GM18868 (cell line): ENCODE data around the gene CLIC3.

ENCODE experiments used
- ATAC-seq: cut with Tn5 transposase; IDR thresholded peaks from one replicate; pipeline ENCODE4 v1.9.1; 2021; ENCODE audit warnings: mild to moderate bottlenecking, moderate library complexity; ENCODE audit not compliant: unreplicated experiment

CLIC3 gene

DNA sequence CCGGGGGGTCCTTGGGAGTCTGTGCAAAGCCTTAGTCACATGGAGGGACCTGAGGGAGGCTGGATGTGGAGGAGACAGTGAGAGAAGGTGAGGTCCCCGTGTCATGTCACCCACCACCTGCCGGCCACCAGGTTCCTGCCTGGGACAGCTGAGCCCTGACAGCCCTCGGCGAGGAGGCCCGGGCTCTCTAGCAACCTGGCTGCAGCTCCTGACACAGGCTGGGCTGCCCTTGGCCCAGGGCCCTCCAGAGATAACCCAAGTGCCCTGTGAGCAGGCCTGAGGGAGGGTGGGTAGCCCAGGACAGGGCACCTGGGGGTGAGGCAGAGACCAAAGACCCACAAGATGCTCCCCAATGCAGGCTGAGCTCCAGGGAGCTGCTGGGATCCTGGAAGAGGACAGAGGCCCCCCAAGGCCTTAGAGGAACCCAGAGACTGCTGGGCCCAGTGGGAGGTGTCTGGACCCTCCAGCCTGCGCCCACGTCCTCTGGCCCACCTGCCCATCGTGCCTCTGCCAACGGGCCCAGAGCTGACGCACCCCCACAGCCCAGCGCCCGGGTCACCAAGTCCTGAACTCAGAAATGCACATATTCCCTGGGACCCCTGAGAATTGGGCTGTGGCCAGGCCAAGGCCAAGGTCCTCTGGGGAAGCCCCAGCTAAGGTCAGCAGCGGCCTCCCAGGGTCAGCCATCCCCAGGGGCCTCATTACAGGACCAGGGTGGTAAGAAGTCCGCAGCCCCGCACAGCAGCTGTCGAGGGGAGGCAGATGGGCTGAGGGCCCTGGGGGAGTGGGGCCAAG, 27.8 kb downstream of the CLIC3 start:
- ATAC-seq = no peak

DNA sequence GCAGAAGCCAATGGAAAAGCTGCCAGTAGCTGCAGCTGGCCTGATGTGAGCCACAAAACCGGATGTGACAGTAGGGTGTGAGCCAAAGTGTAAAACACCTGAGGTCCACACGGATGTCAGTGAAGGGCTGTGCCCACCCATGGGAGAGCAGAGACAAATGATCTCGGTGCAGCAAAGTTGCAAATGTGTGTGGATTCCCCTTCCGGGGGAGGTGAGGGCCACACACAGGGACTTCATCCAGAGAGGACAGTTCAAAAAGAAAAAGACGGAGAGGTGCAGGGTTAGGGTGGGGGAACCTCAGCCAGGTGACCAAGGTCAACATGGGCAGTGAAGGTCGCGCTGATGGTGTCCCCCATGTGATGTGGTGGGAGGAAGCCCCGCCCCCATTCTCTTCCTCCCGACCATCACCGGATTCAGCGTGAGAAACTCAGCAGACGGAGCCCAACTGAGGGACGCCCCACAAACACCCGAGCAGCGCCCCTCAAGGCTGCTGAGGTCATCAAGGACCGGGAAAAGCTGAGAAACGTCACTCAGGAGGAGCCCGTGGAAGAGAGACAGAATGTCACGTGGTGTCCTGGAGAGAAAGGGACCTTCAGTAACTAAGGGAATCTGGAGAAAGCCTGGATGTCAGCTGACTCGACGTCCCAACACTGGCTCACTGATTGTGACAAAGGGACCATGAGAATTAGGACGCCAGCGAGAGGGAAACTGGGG, 30.4 kb downstream of the CLIC3 start:
- no peak for ATAC-seq

DNA sequence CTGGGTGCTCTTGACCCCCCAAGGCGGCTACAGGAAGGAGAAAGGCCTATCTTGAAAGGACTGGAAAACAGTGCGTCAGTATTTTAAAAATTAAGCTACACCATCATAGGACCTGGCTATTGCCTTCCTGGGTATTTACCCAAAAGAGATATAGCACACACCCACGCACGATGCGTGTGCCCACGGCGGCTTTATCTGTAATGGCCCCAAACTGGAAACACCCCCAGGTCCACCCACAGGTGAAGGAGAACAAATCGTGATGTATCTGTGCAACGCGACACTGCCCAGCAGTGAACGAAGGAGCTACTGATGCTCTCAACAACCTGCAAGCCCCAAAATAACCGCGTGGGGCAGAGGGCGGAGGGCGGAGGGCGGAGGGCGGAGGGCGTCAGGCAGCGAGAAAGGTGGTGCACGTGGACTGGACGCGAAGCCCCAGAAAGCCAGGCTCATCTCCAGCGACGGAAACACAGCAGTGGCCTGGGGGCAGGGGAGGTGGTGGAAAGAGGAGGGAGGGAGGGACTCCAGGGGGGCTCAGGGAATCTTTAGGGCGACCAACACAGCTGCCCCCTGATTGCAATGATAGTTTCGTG, 31.4 kb downstream of the CLIC3 start:
- ATAC-seq = no peak

DNA sequence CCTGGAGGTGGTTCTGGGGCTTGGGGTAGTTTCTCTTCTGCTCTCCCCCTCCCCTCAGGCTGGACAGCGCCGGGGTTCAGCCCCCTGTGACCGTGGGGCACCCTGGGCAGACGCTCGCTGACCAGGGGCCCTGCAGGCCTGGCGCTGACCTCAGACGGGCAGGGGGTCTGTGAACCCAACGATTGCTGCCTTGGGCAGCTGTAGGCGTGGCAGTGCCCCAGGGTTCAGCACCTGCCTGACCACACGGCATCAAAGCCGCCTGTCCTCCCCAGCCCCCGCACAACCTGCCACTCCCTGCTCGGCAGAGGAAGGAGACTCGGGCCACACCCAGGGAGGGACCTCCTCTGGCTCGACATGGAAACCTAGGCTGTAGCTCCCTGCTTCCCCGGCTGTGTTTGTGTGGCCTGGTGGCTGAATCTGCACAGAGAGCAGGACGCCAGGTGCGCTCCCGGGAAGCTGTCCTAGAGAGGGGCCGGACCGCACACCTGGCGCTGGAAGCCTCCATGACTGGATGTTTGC, 32.1 kb downstream of the CLIC3 start:
- ATAC-seq = no peak

DNA sequence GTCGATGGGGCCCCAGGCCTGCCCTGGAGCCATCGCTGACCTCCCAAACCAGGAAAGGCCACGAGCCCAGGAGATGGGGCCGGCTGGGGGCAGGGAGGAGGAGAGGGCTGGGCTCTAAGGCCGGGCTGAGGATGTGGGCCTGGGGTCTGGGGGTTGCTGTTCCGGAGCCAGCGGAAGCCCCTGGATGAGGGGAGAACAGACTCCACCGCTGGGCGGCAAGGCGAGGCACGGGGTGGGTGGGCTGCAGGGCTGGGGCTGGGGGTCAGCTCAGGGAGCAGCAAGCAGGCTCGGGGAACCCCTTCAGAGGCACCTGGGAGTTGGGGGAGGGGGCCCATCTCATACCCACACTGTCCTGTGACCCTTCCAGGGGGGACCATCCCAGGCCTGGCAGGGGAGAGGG, 32.6 kb downstream of the CLIC3 start:
- ATAC-seq = no peak

DNA sequence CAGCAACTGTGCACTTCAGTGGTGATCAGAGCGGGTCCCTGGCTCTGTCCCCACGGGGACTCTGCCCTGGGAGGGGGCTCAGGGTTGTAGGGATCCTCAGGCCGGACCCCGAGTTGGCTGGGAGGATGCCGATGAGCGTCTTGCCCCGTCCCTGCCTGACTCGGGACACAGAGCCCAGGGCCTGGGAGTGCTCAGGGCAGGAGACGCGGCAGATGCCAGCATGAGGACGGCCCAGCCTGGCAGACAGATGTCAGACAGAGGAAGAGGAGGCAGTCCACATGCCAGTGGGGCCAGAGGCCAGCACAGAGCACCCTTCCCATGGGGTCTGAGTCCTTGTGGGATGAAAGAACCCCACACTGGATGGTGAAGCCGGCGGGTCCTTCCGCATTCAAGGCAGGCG, 33.0 kb downstream of the CLIC3 start:
- ATAC-seq = no peak

DNA sequence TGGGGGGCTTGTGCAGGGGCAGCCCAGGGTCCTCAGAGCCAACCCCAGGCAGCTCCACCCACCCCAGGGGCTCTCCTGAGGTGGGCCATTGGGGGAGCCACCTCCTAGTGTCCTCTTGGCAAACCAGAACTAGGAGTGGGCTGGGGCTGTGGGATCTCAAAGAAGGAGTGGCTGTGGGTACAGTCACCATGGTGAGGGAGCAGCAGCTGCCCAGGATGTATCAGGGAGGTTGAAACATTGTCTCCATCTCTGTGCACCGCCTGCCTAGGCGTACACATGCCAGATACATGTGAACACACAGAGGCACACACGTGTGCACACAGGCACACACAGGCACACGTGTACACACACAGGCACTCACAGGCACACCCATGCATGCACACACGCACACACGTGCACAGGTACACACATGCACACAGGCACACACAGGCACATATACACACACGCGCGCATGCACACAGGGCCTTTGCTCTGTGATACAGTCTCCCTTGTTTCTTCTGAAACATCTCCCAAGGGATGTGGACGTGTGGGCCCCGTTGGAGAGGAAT, 33.6 kb downstream of the CLIC3 start:
- ATAC-seq = no peak

DNA sequence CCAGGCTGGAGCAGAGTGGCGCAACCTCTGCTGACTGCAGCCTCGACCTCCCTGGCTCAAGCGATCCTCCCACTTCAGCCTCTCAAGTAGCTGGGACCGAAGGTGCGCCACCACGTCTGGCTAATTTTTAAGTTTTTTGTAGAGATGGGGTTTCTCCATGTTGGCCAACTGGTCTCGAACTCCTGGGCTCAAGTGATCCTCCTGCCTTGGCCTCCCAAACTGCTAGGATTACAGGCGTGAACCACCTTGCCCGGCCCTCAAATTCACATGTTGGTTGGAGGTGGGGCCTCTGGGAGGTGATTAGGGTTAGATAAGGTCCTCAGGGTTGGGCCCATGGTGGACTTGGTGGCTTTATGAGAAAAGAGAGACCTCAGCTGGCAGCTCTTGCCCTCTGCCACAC, 34.2 kb downstream of the CLIC3 start:
- no peak for ATAC-seq

DNA sequence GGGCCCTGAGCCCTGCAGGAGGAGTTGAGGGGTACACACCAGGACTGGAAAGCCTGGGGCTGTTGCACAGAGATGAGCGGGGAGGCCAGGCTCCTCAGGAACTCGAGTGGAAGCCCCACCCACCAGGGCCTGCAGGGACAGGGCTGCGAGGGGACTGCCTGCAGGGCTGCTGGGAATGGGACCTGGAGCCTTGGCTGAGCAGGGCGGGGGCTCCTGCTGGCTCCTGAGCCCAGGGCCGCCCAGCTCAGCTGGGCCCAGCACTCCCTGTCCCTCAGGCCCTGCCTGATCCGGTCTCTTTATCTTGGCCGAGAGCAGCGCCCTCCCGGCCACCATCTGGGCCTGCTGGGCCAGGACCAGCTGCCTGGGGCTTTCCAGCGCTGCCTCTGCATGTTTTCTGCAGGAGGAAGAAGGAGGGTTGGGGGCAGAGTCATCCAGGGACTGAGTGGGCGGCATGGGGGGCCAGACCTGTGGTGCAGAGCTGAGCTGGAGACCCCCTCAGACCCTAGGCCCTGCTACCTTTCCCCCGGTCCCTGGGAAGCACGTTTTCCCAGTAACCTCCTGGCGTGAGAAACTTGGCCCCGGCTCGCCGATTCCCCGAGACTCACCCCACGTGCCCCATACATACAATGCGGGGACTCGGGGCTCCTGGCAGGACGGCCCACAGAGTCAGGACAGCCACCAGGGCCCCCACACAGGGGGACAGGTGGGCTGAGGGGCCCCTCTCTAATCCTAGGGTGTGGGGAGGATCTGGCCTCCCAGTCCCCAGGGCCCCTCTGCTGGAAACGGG, 34.9 kb downstream of the CLIC3 start:
- ATAC-seq = no peak

DNA sequence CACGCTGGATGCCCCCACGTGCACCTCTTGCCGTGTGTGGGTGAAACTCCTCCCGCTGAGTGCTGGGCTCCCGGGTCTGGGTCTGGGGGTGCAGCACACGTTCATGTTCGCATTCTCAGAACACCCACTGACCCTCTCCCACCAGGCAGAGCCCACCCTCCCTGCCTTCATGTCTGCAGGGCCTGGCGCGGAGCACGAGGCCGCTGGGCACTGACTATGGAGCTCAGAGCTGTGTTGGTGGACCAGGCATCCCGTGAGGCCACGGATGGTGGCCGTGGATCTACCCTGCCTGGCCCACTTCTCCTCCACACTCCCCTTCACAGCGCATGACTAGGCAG, 35.5 kb downstream of the CLIC3 start:
- ATAC-seq = no peak

DNA sequence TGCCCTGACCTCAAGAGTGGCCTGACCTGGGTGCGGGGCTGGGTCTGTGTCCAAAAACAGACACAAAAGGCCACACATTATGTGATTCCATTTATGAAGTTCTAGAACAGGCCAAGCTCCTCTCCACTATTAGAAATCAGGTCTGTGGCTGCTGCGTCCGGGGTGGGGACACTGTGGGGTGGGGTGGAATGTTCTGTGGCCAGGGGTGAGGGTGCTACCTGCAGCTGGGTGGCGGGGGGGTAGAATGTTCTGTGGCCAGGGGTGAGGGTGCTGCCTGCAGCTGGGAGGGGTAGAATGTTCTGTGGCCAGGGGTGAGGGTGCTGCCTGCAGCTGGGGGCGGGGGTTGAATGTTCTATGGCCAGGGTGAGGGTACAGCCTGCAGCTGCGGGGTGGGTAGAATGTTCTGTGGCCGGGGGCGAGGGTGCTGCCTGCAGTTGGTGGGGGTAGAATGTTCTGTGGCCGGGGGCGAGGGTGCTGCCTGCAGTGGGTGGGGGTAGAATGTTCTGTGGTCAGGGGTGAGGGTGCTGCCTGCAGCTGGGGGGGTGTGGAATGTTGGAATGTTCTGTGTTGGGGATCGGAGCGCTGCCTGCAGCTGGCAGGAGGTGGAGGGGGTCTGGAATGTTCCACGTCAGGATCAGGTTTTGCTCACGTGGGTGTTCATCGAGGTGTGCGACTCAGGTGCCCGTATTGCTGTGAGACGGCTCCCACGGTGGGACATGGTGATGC, 36.0 kb downstream of the CLIC3 start:
- ATAC-seq = no peak

DNA sequence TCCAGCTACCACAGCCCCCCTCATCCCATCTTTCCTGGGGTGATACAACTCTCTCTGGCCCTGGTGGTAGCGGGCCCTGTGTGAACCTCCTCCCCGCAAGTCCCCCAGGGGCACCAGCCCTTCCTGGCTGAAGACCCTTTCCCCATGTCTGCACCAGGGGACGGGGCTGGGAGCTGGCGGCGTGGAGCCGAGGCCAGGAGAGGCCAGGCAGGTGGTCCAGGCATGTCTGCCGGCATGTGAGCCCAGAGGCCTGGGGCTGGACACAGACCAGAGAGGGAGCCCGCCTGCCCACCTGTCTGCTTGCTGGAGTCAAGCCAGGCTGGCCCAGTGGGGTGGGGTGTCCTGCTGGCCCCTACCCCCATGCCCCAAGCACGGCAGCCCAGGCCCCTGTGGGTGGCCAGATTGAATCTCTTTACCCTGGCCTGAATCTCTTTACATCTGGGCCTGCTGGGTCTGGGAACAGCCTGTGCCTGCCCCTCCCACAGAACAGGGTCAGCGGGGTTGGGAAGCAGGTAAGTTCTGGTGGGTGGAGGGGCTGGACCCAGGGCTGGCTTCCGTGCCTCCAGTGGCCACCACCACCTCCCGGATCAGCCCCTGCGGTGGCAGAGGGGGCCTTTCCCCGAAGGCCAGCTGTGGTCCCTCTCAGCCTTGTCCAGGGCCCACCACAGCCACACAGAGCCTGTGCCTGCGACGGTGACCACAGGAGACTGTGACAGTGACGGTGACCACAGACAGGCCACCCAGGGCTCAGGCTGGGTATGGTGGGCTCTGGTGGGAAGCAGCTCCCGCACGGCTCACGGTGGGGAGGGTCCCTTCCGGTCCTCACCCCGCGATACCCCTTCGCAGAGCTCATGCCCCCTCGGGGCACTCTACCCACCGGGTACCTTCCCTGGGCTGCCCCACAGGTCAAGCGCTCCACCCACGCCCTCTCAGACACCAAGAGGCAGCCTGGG, 37.2 kb downstream of the CLIC3 start:
- ATAC-seq = no peak

DNA sequence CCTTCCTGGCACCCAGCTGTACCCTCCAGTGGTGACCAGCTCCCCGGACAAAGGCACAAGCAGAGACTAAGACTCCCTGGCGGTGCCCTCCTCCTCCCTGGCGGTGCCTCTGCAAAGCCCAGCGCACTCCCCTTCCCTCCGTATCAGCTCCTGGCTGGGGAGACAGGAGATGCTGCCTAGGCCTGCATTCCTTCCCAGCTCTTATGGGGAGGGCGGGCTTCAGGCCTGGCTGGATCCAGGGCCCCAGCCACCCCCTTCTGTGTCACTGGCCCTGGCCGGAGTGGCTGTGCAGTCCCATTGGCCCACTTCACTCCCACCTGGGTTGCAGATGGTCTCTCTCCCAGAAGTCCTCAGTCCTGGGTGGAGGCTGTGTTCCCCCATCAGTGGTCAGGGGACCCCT, 37.9 kb downstream of the CLIC3 start:
- ATAC-seq = no peak

DNA sequence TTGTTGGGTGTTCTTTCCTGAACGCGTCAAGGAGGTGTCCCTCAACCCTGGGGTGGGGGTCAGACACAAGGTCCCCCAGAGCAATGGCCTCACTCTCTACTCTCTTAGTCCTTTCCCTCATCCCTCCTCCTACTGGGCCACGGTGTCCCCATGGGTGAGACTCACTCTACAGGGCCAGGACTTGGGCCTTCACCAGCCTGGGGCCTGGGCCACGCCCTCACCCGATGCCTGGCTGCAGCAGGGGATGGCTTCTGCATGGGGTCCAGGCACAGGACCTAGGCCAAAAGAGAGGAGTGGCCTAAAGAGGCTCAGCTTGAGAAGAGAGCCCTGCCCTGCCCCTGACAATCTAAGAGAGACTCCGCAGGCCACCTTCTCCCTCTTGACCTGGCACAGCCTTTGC, 38.5 kb downstream of the CLIC3 start:
- no peak for ATAC-seq

DNA sequence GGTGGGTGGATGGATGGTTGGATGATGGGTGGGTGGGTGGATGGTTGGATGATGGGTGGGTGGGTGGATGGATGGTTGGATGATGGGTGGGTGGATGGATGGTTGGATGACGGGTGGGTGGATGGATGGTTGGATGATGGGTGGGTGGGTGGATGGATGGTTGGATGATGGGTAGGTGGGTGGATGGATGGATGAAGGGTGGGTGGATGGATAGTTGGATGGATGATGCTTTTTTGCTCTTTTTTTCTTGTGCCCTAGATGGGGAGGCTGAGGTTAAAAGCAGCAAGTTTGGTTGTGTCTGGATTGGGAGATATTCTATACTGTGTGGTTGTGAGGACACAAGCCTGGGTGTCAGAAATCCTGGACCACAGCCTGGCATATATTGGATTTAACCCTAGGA, 38.9 kb downstream of the CLIC3 start:
- ATAC-seq = no peak

DNA sequence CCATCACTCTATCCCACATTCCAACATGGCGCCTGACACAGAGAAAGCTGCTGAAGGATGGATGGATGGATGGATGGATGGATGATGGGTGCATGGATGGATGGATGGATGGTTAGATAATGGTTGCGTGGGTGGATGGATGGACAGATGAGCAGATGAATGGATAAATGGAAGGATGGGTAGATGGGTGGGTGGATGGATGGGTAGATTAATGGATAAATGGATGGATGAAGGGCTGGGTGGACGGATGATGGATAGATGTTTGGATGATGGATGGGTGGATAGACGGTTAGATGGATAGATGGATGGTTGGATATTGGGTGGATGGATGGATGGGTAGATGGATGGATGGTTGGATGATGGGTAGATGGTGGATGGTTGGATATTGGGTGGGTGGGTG, 39.8 kb downstream of the CLIC3 start:
- no peak for ATAC-seq

DNA sequence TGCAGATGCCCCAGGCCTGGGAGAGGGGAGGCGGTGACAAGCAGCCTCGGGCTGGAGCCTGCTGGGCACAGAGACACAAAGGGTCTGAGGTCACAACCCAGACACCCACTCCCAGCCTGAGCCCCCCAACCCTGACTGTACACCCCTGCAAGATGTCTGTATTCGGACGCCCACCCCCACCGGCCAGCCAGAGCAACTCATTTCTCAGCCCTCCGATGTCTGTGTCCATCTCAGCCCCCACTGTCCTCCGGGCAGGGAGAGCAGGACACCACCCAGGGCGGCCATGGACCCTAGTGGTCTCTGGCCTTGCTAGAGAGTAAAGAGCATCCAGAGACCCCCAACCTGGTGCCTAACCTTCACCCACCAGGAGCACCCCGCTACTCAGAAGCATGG, 40.4 kb downstream of the CLIC3 start:
- ATAC-seq = no peak

DNA sequence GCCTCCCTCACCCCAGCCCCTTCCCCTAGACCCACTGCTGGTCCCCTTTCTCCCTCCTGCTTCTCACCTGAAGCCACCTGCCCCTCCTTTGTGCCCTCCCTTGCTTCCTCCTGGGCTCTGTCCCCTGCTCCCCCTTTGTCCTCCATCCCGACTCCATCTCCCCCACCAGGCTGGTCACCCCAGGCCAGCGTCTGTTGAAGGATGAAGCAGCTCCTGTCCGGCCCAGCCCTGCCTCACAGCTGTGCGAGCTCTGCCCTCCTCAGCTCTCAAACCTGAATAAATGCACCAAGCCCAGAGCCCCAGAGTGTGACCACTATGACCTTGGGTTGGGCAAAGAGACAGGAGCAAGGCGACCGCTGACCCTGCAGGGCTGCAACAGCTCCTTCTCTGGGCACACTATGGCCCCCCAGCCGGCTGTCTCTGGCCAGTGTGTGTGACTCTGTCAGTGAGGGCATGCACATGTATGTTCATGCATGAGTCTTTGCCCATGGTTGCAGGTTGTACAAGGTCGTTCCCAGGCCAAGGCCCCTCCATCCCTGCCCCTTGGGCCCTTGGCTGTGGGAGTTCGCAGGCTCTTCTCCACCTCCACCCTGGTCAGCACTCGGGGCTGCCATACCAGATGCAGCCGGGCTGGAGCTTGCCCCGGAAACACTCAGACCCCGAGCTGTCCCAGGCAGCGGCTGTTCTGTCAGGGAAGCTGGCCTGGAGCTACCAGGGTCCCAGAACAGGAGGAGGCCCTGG, 41.0 kb downstream of the CLIC3 start:
- ATAC-seq = no peak
